Spleen (tissue), 11 donors: ENCODE data around the gene RNH1. TPM values are rescaled to one million over a fixed set of nuclear protein-coding genes. Genes with fewer than 3 reads are reported as not detected.
"Not testable (repeated sequence)": the region's sequence is repeated elsewhere in the genome, so short reads cannot be mapped to it uniquely, and the experiment has no call there.

ENCODE experiments used
- DNase-seq: peaks from one replicate; pipeline ENCODE4 v3.0.0-alpha.2; 2020
- H3K27ac ChIP-seq, 8 donors: fragments of 200-600 bp; sonication (generic) in 7 of 8; 1 replicate in 4 of 8; 2 replicates in 4 of 8; pipeline versions ENCODE4 v1.5.0 to v1.8.0; 2016 to 2021; ENCODE audit warnings: inconsistent platforms in 4 of 8, mild to moderate bottlenecking in 4 of 8, moderate library complexity in 1 of 8
- H3K27me3 ChIP-seq, 7 donors: fragments of 200-600 bp; sonication (generic) in 6 of 7; replicated peaks in 1 of 7; 1 replicate in 4 of 7; 2 replicates in 3 of 7; pipeline versions ENCODE4 v1.5.0 to v1.8.0; 2016 to 2021; ENCODE audit warnings: inconsistent platforms in 3 of 7, mild to moderate bottlenecking in 1 of 7
- H3K36me3 ChIP-seq, 6 donors: fragments of 200-600 bp; sonication (generic) in 5 of 6; 1 replicate in 4 of 6; 2 replicates in 2 of 6; pipeline versions ENCODE4 v1.5.0 to v1.8.0; 2016 to 2021; ENCODE audit warnings: inconsistent platforms in 2 of 6
- H3K4me1 ChIP-seq, 6 donors: fragments of 200-600 bp; sonication (generic) in 5 of 6; 1 replicate in 3 of 6; 2 replicates in 3 of 6; pipeline versions ENCODE4 v1.5.0 to v1.8.0; 2016 to 2021; ENCODE audit warnings: inconsistent platforms in 3 of 6
- H3K4me3 ChIP-seq, 8 donors: fragments of 200-600 bp; sonication (generic) in 7 of 8; 1 replicate in 4 of 8; 2 replicates in 4 of 8; pipeline versions ENCODE4 v1.5.0 to v1.8.0; 2016 to 2021; ENCODE audit warnings: inconsistent platforms in 4 of 8, mild to moderate bottlenecking in 4 of 8, moderate library complexity in 2 of 8
- H3K9me3 ChIP-seq, 8 donors: fragments of 200-600 bp; sonication (generic) in 7 of 8; 1 replicate in 4 of 8; 2 replicates in 4 of 8; pipeline versions ENCODE4 v1.5.0 to v1.8.0; 2016 to 2021; ENCODE audit warnings: inconsistent platforms in 4 of 8
- CTCF ChIP-seq, 11 experiments: fragments of 200-600 bp in 7 of 11; fragments of 450-650 bp in 4 of 11; sonication (generic) in 4 of 11; IDR thresholded peaks in 8 of 11; conservative IDR thresholded peaks in 3 of 11; 1 replicate in 7 of 11; 2 replicates in 4 of 11; pipeline versions ENCODE4 v1.4.0 to v1.8.0; 2016 to 2021; ENCODE audit warnings: antibody characterized with exemption in 11 of 11, inconsistent platforms in 4 of 11, mild to moderate bottlenecking in 1 of 11
- POLR2A ChIP-seq, 3 donors: fragments of 450-650 bp; IDR thresholded peaks; one replicate each; pipeline ENCODE4 v1.5.1; 2017; ENCODE audit warnings: antibody characterized with exemption in 3 of 3, mild to moderate bottlenecking in 1 of 3
- POLR2AphosphoS5 ChIP-seq, 3 donors: sonication (generic); formaldehyde crosslinking; IDR thresholded peaks; one replicate each; pipeline ENCODE4 v1.5.1; 2017; ENCODE audit warnings: antibody characterized with exemption in 3 of 3
- WGBS, 5 donors: extraction: QIAGEN DNeasy Blood & Tissue Kit in 3 of 5; methylation state at CpG; one replicate each; pipeline versions ENCODE4 v1.1.5 to v1.1.7; 2013 to 2018; 5-methylcytosine and 5-hydroxymethylcytosine counted together
- intact Hi-C: fragments of 100-400 bp; cut with DNase I; formaldehyde crosslinking; loops from one replicate; pipeline ENCODE4 v1.15.0; 2023; ENCODE audit warnings: low total_unique reads
- polyA plus RNA-seq, 3 donors: library from polyadenylated mRNA; stranded (reverse); fragments of 200-250 nt; gene quantifications; one replicate each; pipeline ENCODE4 v1.2.1, GENCODE V29; 2013
- total RNA-seq, 7 donors: library from RNA; depleted of rRNA in 3 of 7; stranded (reverse); fragments of >200 nt in 3 of 7; fragmentation: NEBNext Ultra II Directional in 4 of 7; extraction: Animal tissue kit (Norgen Biotek cat#: 25700) in 4 of 7; gene quantifications; one replicate each; pipeline versions ENCODE4 v1.1.0 to v1.2.1, GENCODE V29; 2016 to 2021
- donor health status: healthy with polysubstance abuse.
- donor health status: DM: no; HTN: no; CAD: no; lungs with moderate emphysema.
- donor health status: DM: no; HTN: no; CAD: no.
- donor health status: Bipolar disorder and iron deficiency.
- donor health status: healthy.
- donor health status: DM: no; HTN: no; CAD: no.
- donor health status: DM: yes; HTN: yes; CAD: no.

The RNH1 gene
- total and polyA plus RNA-seq, 10 donors = 72.8 to 159 (median 145) TPM

GRCh38 chr11:471468-472145 is 35.4 kb downstream of the RNH1 start:
- no peak for DNase-seq
- Histone ChIP-seq H3K36me3 (no peaks in the 10 kb centered on the region), H3K27me3 (no peaks in the 10 kb centered on the region), H3K4me1 (peaks cover 0 to 20% (median 11%) of the 10 kb centered on the region in 6 donors), H3K9me3 (no peaks in the 10 kb centered on the region), H3K4me3 (no peak overlapping the region), H3K27ac (peak overlapping the region in 3 of 8 donors; percentile 79 to 85 (median 84))
- WGBS, 5 donors = 94 to 97% (median 95%) methylated on average over 54 to 61 of the region's 61 CpGs
- intact Hi-C loops = no loop called here
- no peak for TF ChIP-seq POLR2AphosphoS5 (IDR thresholded peaks at IDR 0.05)

- peak; percentile 76 for DNase-seq
- Histone ChIP-seq H3K4me1 (peaks cover 0 to 29% (median 11%) of the 10 kb centered on the region in 6 donors), H3K36me3 (peaks cover 0 to 4% (median 0%) of the 10 kb centered on the region in 6 donors), H3K27me3 (no peaks in the 10 kb centered on the region), H3K27ac (peak overlapping the region in 7 of 8 donors; percentile 74 to 85 (median 80)), H3K4me3 (peak overlapping the region in 1 of 8 donors; percentile 11), H3K9me3 (no peaks in the 10 kb centered on the region)
- WGBS, 5 donors = 73 to 82% (median 80%) methylated on average over 21 to 28 of the region's 28 CpGs
- intact Hi-C loops = no loop called here
- TF ChIP-seq CTCF (IDR thresholded peaks at IDR 0.05 in 8 of 11, conservative IDR thresholded peaks at IDR 0.05 in 3 of 11) (peak in 3 of 11 experiments; percentile 6 to 17 (median 15)), POLR2AphosphoS5 (IDR thresholded peaks at IDR 0.05) (peak; percentile 63 to 66 (median 66)), POLR2A (IDR thresholded peaks at IDR 0.05) (no peak)
Measured at GRCh38 chr11:469684-470560, 37.1 kb downstream of the RNH1 start.

DNA sequence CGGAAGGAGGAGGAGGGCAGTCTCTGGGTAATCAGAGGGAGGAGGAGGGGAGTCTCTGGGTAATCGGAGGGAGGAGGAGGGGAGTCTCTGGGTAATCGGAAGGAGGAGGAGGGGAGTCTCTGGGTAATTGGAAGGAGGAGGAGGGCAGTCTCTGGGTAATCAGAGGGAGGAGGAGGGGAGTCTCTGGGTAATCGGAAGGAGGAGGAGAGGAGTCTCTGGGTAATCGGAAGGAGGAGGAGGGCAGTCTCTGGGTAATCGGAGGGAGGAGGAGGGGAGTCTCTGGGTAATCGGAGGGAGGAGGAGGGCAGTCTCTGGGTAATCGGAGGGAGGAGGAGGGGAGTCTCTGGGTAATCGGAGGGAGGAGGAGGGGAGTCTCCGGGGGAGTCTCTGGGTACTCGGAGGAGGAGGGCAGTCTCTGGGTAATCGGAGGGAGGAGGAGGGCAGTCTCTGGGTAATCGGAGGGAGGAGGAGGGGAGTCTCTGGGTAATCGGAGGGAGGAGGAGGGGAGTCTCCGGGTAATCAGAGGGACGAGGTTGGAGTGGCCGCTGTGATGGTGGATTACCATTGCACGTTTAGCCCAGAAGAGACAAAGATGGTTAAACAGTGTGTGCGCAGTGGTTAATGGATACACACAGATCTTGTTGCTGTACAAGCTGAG is 37.9 kb downstream of the RNH1 start:
- H3K9me3 ChIP-seq, intact Hi-C loops, H3K27me3 ChIP-seq, DNase-seq: not testable (repeated sequence)
- Histone ChIP-seq H3K27ac (peak overlapping the region in 7 of 8 donors; percentile 74 to 85 (median 80)), H3K36me3 (peaks cover 0 to 12% (median 0%) of the 10 kb centered on the region in 6 donors), H3K4me3 (peak overlapping the region in 1 of 8 donors; percentile 11), H3K4me1 (peaks cover 0 to 29% (median 11%) of the 10 kb centered on the region in 6 donors)
- 73 to 78% (median 74%) methylated on average over 18 to 19 of the region's 19 CpGs for WGBS, 5 donors

- no peak overlapping the region for H3K4me3 ChIP-seq
- no peaks in the 10 kb centered on the region for H3K9me3 ChIP-seq
- no peak for DNase-seq
- intact Hi-C loops = no loop called here
- 82 to 93% (median 84%) methylated on average over 6 of the region's 6 CpGs for WGBS, 5 donors
- H3K36me3 ChIP-seq = peaks cover 0 to 17% (median 0%) of the 10 kb centered on the region in 6 donors
- TF ChIP-seq CTCF (IDR thresholded peaks at IDR 0.05 in 8 of 11, conservative IDR thresholded peaks at IDR 0.05 in 3 of 11) = no peak
- no peak for TF ChIP-seq POLR2A (IDR thresholded peaks at IDR 0.05)
- no peak for TF ChIP-seq POLR2AphosphoS5 (IDR thresholded peaks at IDR 0.05)
- H3K27ac ChIP-seq = peak overlapping the region in 4 of 8 donors; percentile 32 to 85 (median 78)
- H3K4me1 ChIP-seq = peaks cover 0 to 29% (median 11%) of the 10 kb centered on the region in 6 donors
- no peaks in the 10 kb centered on the region for H3K27me3 ChIP-seq
Measured at GRCh38 chr11:468493-468892, 38.5 kb downstream of the RNH1 start.
